Measurements from ENCODE around the gene FAM3C.

GRCh38 chr7:121379930-121380329, 16.2 kb downstream of the FAM3C start:
- TF ChIP-seq EP300 (conservative IDR thresholded peaks at IDR 0.05; ENCODE audit: poor library complexity, severe bottlenecking) (no peak), CTCF (IDR thresholded peaks at IDR 0.05; ENCODE audit: poor library complexity, severe bottlenecking) (no peak), POLR2AphosphoS5 (IDR thresholded peaks at IDR 0.05) (no peak), EZH2 (IDR thresholded peaks at IDR 0.05; ENCODE audit: borderline replicate concordance, insufficient read depth, low read length, poor library complexity, severe bottlenecking) (no peak), TAF1 (IDR thresholded peaks at IDR 0.05; ENCODE audit: low read depth) (no peak), REST (IDR thresholded peaks at IDR 0.05; ENCODE audit: borderline replicate concordance) (no peak), SMC3 (conservative IDR thresholded peaks at IDR 0.05; ENCODE audit: poor library complexity) (no peak), RAD21 (conservative IDR thresholded peaks at IDR 0.05) (no peak)
